ENCODE measurements around the gene NBEA.

Gene NBEA

GRCh38 chr13:35292329-35292728, 350.3 kb downstream of the NBEA start:
- no peak for DNase-seq

- no peak for DNase-seq
Measured at GRCh38 chr13:35293579-35294226, 351.6 kb downstream of the NBEA start.

GRCh38 chr13:35309706-35310105, 367.6 kb downstream of the NBEA start:
- no peak for DNase-seq

GRCh38 chr13:35332134-35332533, 390.1 kb downstream of the NBEA start:
- no peak for DNase-seq

- DNase-seq: no peak
Measured at GRCh38 chr13:35333157-35333556, 391.1 kb downstream of the NBEA start.

- DNase-seq: no peak
Measured at GRCh38 chr13:35342440-35342839, 400.4 kb downstream of the NBEA start.

GRCh38 chr13:35343417-35343816, 401.3 kb downstream of the NBEA start:
- DNase-seq: no peak

- no peak for DNase-seq
Measured at GRCh38 chr13:35345992-35346391, 403.9 kb downstream of the NBEA start.

- DNase-seq: no peak
Measured at GRCh38 chr13:35346494-35346893, 404.4 kb downstream of the NBEA start.

- no peak for DNase-seq
Measured at GRCh38 chr13:35347679-35348205, 405.7 kb downstream of the NBEA start.

GRCh38 chr13:35349052-35349451, 407.0 kb downstream of the NBEA start:
- no peak for DNase-seq

GRCh38 chr13:35349673-35350278, 407.7 kb downstream of the NBEA start:
- DNase-seq: no peak

GRCh38 chr13:35354285-35354684, 412.2 kb downstream of the NBEA start:
- DNase-seq: no peak

GRCh38 chr13:35354882-35355281, 412.8 kb downstream of the NBEA start:
- no peak for DNase-seq

- no peak for DNase-seq
Measured at GRCh38 chr13:35356572-35356971, 414.5 kb downstream of the NBEA start.

- no peak for DNase-seq
Measured at GRCh38 chr13:35365883-35366282, 423.8 kb downstream of the NBEA start.

- DNase-seq: no peak
Measured at GRCh38 chr13:35367586-35367985, 425.5 kb downstream of the NBEA start.

GRCh38 chr13:35378939-35379338, 436.9 kb downstream of the NBEA start:
- DNase-seq: no peak

- DNase-seq: no peak
Measured at GRCh38 chr13:35379663-35380062, 437.6 kb downstream of the NBEA start.

- DNase-seq: peak; percentile 5
Measured at GRCh38 chr13:35387682-35388250, 445.7 kb downstream of the NBEA start.

GRCh38 chr13:35388441-35389355, 446.6 kb downstream of the NBEA start:
- DNase-seq: no peak

GRCh38 chr13:35389535-35389934, 447.5 kb downstream of the NBEA start:
- no peak for DNase-seq

- no peak for DNase-seq
Measured at GRCh38 chr13:35392768-35393167, 450.7 kb downstream of the NBEA start.
